HUES64 (cell line): ENCODE data around the gene COMMD3.
"Not testable (repeated sequence)": the region's sequence is repeated elsewhere in the genome, so short reads cannot be mapped to it uniquely, and the experiment has no call there.

Experiments
- H3K27ac ChIP-seq: 2 replicates; pipeline ENCODE4 v1.7.0; 2013; ENCODE audit warnings: low read depth, low read length, inconsistent platforms
- H3K27me3 ChIP-seq: 2 replicates; pipeline ENCODE4 v1.6.1; 2013; ENCODE audit warnings: mild to moderate bottlenecking, low read length; ENCODE audit not compliant: insufficient read depth
- H3K36me3 ChIP-seq: 2 replicates; pipeline ENCODE4 v1.6.1; 2013; ENCODE audit warnings: mild to moderate bottlenecking, low read length; ENCODE audit not compliant: insufficient read depth
- H3K4me1 ChIP-seq: 2 replicates; pipeline ENCODE4 v1.6.1; 2013; ENCODE audit warnings: mild to moderate bottlenecking, low read length, moderate library complexity; ENCODE audit not compliant: insufficient read depth
- H3K4me3 ChIP-seq: 2 replicates; pipeline ENCODE4 v1.5.1; 2013; ENCODE audit warnings: mild to moderate bottlenecking, low read length, moderate library complexity
- H3K9ac ChIP-seq: 2 replicates; pipeline ENCODE4 v1.6.1; 2013; ENCODE audit warnings: mild to moderate bottlenecking, low read depth, low read length
- H3K9me3 ChIP-seq: 2 replicates; pipeline ENCODE4 v1.6.1; 2013; ENCODE audit warnings: low read depth, low read length; ENCODE audit not compliant: insufficient read depth
- WGBS: fragments of 150-250, 120-280 bp; methylation state at CpG from one replicate; pipeline ENCODE4 v1.1.7; 2013; ENCODE audit warnings: missing lambda C conversion rate; 5-methylcytosine and 5-hydroxymethylcytosine counted together

The COMMD3 gene

GRCh38 chr10:22308390-22308789, 7.8 kb upstream of the COMMD3 start:
- H3K9ac ChIP-seq: no peak overlapping the region
- WGBS: 92% methylated on average over 1 of the region's 2 CpGs
- H3K27me3 ChIP-seq: peaks cover 18% of the 10 kb centered on the region

GRCh38 chr10:22309180-22310000, 6.8 kb upstream of the COMMD3 start:
- Histone ChIP-seq H3K27me3 (peaks cover 28% of the 10 kb centered on the region), H3K9me3 (no peaks in the 10 kb centered on the region; the same call in 1 of the 2 replicates), H3K9ac (no peak overlapping the region), H3K4me3 (no peak overlapping the region), H3K36me3 (no peaks in the 10 kb centered on the region), H3K27ac (no peak overlapping the region), H3K4me1 (no peaks in the 10 kb centered on the region)
- WGBS: 90% methylated on average over 1 of the region's 4 CpGs

More at GRCh38 chr10:22308390-22308789, 7.8 kb upstream of the COMMD3 start:
- no peak overlapping the region for H3K4me3 ChIP-seq
- no peaks in the 10 kb centered on the region; the same call in 1 of the 2 replicates for H3K9me3 ChIP-seq
- H3K27ac ChIP-seq: no peak overlapping the region
- H3K36me3 ChIP-seq: no peaks in the 10 kb centered on the region
- H3K4me1 ChIP-seq: no peaks in the 10 kb centered on the region

- not testable (repeated sequence) for H3K27ac ChIP-seq, H3K4me1 ChIP-seq
- 93% methylated on average over 10 of the region's 10 CpGs for WGBS
Observed at GRCh38 chr10:22310012-22310411, 6.2 kb upstream of the COMMD3 start.

GRCh38 chr10:22310928-22311327, 5.3 kb upstream of the COMMD3 start:
- Histone ChIP-seq H3K36me3 (no peaks in the 10 kb centered on the region), H3K4me1 (peaks cover 8% of the 10 kb centered on the region; the same call in 1 of the 2 replicates), H3K4me3 (no peak overlapping the region), H3K27ac (no peak overlapping the region), H3K9me3 (no peaks in the 10 kb centered on the region), H3K9ac (no peak overlapping the region), H3K27me3 (peaks cover 44% of the 10 kb centered on the region)

More at GRCh38 chr10:22310012-22310411, 6.2 kb upstream of the COMMD3 start:
- H3K9me3 ChIP-seq, H3K36me3 ChIP-seq, H3K9ac ChIP-seq, H3K4me3 ChIP-seq: not testable (repeated sequence)
- peaks cover 35% of the 10 kb centered on the region for H3K27me3 ChIP-seq

- no peak overlapping the region for H3K27ac ChIP-seq
- WGBS: no CpG with 5 or more reads among the region's 2 CpGs
- no peaks in the 10 kb centered on the region for H3K9me3 ChIP-seq
- peaks cover 27% of the 10 kb centered on the region for H3K4me1 ChIP-seq
- no peak overlapping the region for H3K4me3 ChIP-seq
- no peak overlapping the region for H3K9ac ChIP-seq
- H3K36me3 ChIP-seq: no peaks in the 10 kb centered on the region
- peaks cover 77% of the 10 kb centered on the region for H3K27me3 ChIP-seq
Observed at GRCh38 chr10:22314852-22315251, 1.3 kb upstream of the COMMD3 start.

GRCh38 chr10:22315455-22316285, 518 bp upstream of the COMMD3 start:
- Histone ChIP-seq H3K4me1 (peaks cover 29% of the 10 kb centered on the region), H3K27ac (no peak overlapping the region), H3K36me3 (no peaks in the 10 kb centered on the region), H3K9me3 (no peaks in the 10 kb centered on the region), H3K9ac (peak overlapping the region; percentile 56), H3K4me3 (peak overlapping the region; percentile 74), H3K27me3 (peaks cover 82% of the 10 kb centered on the region)
- under 1% methylated on average over 53 of the region's 53 CpGs for whole genome bisulfite sequencing

GRCh38 chr10:22317076-22317370, 835 bp downstream of the COMMD3 start:
- no peak overlapping the region for H3K9ac ChIP-seq
- H3K4me3 ChIP-seq: peak overlapping the region; percentile 74
- WGBS: 4% methylated on average over 6 of the region's 9 CpGs
- no peak overlapping the region for H3K27ac ChIP-seq
- peaks cover 80% of the 10 kb centered on the region for H3K27me3 ChIP-seq
- H3K36me3 ChIP-seq: no peaks in the 10 kb centered on the region
- H3K4me1 ChIP-seq: peaks cover 29% of the 10 kb centered on the region
- H3K9me3 ChIP-seq: no peaks in the 10 kb centered on the region

- no peaks in the 10 kb centered on the region for H3K9me3 ChIP-seq
- 0% methylated on average over 3 of the region's 6 CpGs for WGBS
- H3K36me3 ChIP-seq: no peaks in the 10 kb centered on the region
- H3K27ac ChIP-seq: no peak overlapping the region
- H3K4me3 ChIP-seq: no peak overlapping the region
- no peak overlapping the region for H3K9ac ChIP-seq
- H3K27me3 ChIP-seq: peaks cover 84% of the 10 kb centered on the region
- H3K4me1 ChIP-seq: peaks cover 36% of the 10 kb centered on the region
Observed at GRCh38 chr10:22317771-22318565, 1.8 kb downstream of the COMMD3 start.

GRCh38 chr10:22318772-22319171, 2.6 kb downstream of the COMMD3 start:
- whole genome bisulfite sequencing: 0% methylated on average over 1 of the region's 3 CpGs
- Histone ChIP-seq H3K36me3 (no peaks in the 10 kb centered on the region), H3K27ac (no peak overlapping the region), H3K4me3 (no peak overlapping the region), H3K27me3 (peaks cover 84% of the 10 kb centered on the region), H3K9ac (no peak overlapping the region), H3K9me3 (no peaks in the 10 kb centered on the region), H3K4me1 (peaks cover 44% of the 10 kb centered on the region)

- Histone ChIP-seq H3K27ac (no peak overlapping the region), H3K36me3 (no peaks in the 10 kb centered on the region), H3K9ac (no peak overlapping the region), H3K27me3 (peaks cover 84% of the 10 kb centered on the region), H3K9me3 (no peaks in the 10 kb centered on the region), H3K4me3 (no peak overlapping the region), H3K4me1 (peaks cover 51% of the 10 kb centered on the region)
- WGBS: 5% methylated on average over 10 of the region's 10 CpGs
Observed at GRCh38 chr10:22319547-22319979, 3.4 kb downstream of the COMMD3 start.
